Suprapubic skin (tissue), 3 donors: ENCODE measurements around the gene CASS4.

Experiments
- CTCF ChIP-seq, 2 donors: fragments of 200-600 bp in 1 of 2; fragments of 450-650 bp in 1 of 2; sonication (generic) in 1 of 2; IDR thresholded peaks; one replicate each; pipeline ENCODE4 v1.5.1; 2016 to 2019; ENCODE audit warnings: antibody characterized with exemption in 2 of 2, mild to moderate bottlenecking in 1 of 2, moderate library complexity in 1 of 2
- POLR2A ChIP-seq, 2 donors: fragments of 450-650 bp; IDR thresholded peaks; one replicate each; pipeline ENCODE4 v1.6.1; 2017; ENCODE audit warnings: antibody characterized with exemption in 2 of 2, mild to moderate bottlenecking in 2 of 2, moderate library complexity in 2 of 2

DNA sequence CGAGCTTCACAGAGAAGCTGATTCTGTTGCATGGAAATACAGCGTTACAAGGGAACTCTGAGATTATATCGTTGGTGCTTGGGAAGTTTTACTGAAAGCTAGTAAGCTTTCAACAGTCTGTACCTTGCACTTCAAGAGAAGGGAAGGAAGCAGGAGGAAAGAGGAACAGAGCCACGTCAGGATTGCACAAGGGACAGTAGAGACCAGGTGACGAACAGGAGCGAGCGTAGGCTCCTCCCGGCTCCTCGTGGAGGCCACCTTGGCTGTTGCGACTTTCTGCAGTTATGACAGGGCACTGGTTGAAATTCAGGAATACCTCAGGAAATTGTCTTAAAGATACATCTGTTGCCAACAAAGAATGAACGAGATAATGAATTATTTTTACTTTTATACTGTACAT is 75.2 kb downstream of the CASS4 start:
- TF ChIP-seq CTCF (IDR thresholded peaks at IDR 0.05) (no peak), POLR2A (IDR thresholded peaks at IDR 0.05) (no peak)
